ENCODE results near the gene SOWAHA.

DNA sequence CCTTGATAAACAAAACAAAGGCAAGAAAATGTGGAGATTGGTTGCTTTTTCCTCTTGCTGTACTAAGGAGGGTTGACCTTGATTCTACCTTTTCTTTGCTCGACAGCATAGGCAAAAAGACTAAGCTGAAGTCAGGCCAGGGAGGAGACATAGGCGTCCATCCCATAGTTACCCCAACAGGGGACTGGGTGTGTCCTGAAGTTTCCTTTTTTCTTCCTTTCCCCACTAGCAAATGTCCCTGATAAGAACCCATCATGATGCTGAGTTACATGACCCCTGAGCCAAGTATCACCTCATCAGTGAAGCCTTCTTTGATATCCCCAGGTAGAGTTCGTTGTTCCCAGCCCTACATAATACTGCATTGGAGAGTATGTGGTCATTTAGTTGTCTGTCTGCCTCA is 27.2 kb downstream of the SOWAHA start:
- TF ChIP-seq CTCF (conservative IDR thresholded peaks at IDR 0.05; ENCODE audit: low read depth, low read length) (no peak), CEBPB (IDR thresholded peaks at IDR 0.05; ENCODE audit: low read depth, low read length) (no peak), POLR2A (IDR thresholded peaks at IDR 0.05; ENCODE audit: low read depth, low read length) (no peak), RFX5 (IDR thresholded peaks at IDR 0.05; ENCODE audit: low read depth, low read length) (no peak), BHLHE40 (IDR thresholded peaks at IDR 0.05; ENCODE audit: low read depth, low read length) (no peak), MAFK (IDR thresholded peaks at IDR 0.05; ENCODE audit: low read depth, low read length) (no peak), RCOR1 (IDR thresholded peaks at IDR 0.05; ENCODE audit: insufficient replicate concordance, low read length) (no peak), MAZ (IDR thresholded peaks at IDR 0.05; ENCODE audit: borderline replicate concordance, low read depth, low read length) (no peak), MXI1 (IDR thresholded peaks at IDR 0.05; ENCODE audit: borderline replicate concordance, low read depth, low read length) (no peak)
- TF ChIP-seq, protein P1, sequence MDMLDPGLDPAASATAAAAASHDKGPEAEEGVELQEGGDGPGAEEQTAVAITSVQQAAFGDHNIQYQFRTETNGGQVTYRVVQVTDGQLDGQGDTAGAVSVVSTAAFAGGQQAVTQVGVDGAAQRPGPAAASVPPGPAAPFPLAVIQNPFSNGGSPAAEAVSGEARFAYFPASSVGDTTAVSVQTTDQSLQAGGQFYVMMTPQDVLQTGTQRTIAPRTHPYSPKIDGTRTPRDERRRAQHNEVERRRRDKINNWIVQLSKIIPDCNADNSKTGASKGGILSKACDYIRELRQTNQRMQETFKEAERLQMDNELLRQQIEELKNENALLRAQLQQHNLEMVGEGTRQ (IDR thresholded peaks at IDR 0.05; ENCODE audit: low read depth, low read length): no peak
